Endodermal cell (in vitro differentiated cells): ENCODE measurements around the gene COG7. TPM values are rescaled to one million over a fixed set of nuclear protein-coding genes. Genes with fewer than 3 reads are reported as not detected.

Experiments
- DNase-seq: peaks from one replicate; pipeline ENCODE4 v3.0.0-alpha.2; 2017
- H3K27ac ChIP-seq: 2 replicates; pipeline ENCODE4 v1.5.1; 2013; ENCODE audit warnings: mild to moderate bottlenecking, low read depth, low read length, moderate library complexity
- H3K27me3 ChIP-seq: 2 replicates; pipeline ENCODE4 v1.6.1; 2013; ENCODE audit warnings: mild to moderate bottlenecking, low read length, moderate library complexity; ENCODE audit not compliant: insufficient read depth, control insufficient read depth, poor library complexity, severe bottlenecking
- H3K36me3 ChIP-seq: 2 replicates; pipeline ENCODE4 v1.7.0; 2013; ENCODE audit warnings: mild to moderate bottlenecking, low read length, moderate library complexity; ENCODE audit not compliant: control insufficient read depth, insufficient read depth
- H3K4me1 ChIP-seq: one replicate; pipeline ENCODE4 v1.7.0; 2013; ENCODE audit warnings: low read length; ENCODE audit not compliant: control insufficient read depth, insufficient read depth
- H3K4me3 ChIP-seq: 2 replicates; pipeline ENCODE4 v1.5.1; 2013; ENCODE audit warnings: mild to moderate bottlenecking, low read length, moderate library complexity
- H3K9ac ChIP-seq: 2 replicates; pipeline ENCODE4 v1.6.1; 2013; ENCODE audit warnings: mild to moderate bottlenecking, low read length, moderate library complexity; ENCODE audit not compliant: poor library complexity, severe bottlenecking; ENCODE audit errors: extremely low read depth
- H3K9me3 ChIP-seq: 2 replicates; pipeline ENCODE4 v1.6.1; 2013; ENCODE audit warnings: mild to moderate bottlenecking, low read length, moderate library complexity; ENCODE audit not compliant: control insufficient read depth
- H3K27ac Mint-ChIP-seq: 2 replicates; pipeline ENCODE4 v1.8.0; 2020; ENCODE audit warnings: mixed read lengths
- H3K27me3 Mint-ChIP-seq: 2 replicates; pipeline ENCODE4 v1.8.0; 2021; ENCODE audit warnings: mild to moderate bottlenecking, mixed read lengths; ENCODE audit not compliant: insufficient read depth
- H3K36me3 Mint-ChIP-seq: 2 replicates; pipeline ENCODE4 v1.8.0; 2020; ENCODE audit warnings: low read depth, mixed read lengths
- H3K4me1 Mint-ChIP-seq: 2 replicates; pipeline ENCODE4 v1.8.0; 2020; ENCODE audit warnings: mixed read lengths
- H3K4me3 Mint-ChIP-seq: 2 replicates; pipeline ENCODE4 v1.8.0; 2020; ENCODE audit warnings: mild to moderate bottlenecking, moderate library complexity, mixed read lengths
- H3K9me3 Mint-ChIP-seq: 2 replicates; pipeline ENCODE4 v1.8.0; 2020; ENCODE audit warnings: mild to moderate bottlenecking, mixed read lengths
- WGBS, 2 experiments: methylation state at CpG; one replicate each; pipeline versions ENCODE4 v1.1.5 to v1.1.7; 2013; ENCODE audit warnings: missing lambda C conversion rate in 2 of 2, mixed read lengths in 1 of 2; ENCODE audit not compliant: insufficient coverage in 1 of 2, insufficient read length in 1 of 2; 5-methylcytosine and 5-hydroxymethylcytosine counted together
- total RNA-seq, 2 donors: library from RNA; stranded (reverse); fragmentation: NEBNext Ultra II Directional in 1 of 2; extraction: Animal tissue kit (Norgen Biotek cat#: 25700) in 1 of 2; gene quantifications; 2 replicates in 1 of 2; 3 replicates in 1 of 2; pipeline ENCODE4 v1.2.1, GENCODE V29; 2021
- TF ChIP-seq, protein P1 (sequence below): fragments of 200-600 bp; sonication (generic); conservative IDR thresholded peaks from 2 replicates; pipeline ENCODE4 v1.5.0; 2021; ENCODE audit warnings: antibody characterized with exemption, mild to moderate bottlenecking

The COG7 gene
- total RNA-seq, 2 donors from 2014 or later, result 19.9 to 31.3 TPM

DNA sequence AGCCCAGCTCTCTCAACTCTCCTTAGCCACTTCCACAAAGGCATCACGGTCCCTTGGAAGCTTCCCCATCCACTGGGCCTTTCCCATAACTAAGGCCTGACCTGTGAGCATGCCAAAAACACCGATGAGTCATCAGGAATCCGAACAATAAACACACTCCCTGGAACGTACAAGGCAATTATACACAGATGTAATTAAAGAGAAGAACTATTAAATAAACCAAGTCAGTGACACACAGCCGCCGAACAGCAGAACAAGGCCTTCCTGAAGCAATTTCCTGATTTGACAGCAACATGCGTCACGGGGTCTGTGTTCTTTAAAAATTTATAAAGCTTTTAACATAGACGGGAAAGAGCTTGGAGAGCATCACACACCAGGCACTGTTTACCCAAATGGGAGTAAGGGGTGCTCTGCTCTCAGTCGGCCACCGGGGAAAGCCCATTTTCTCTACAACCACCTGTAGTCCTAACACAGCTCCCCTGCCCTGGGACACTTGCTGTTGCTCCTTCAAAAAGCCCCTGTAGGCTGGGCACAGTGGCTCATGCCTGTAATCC is 29.4 kb downstream of the COG7 start:
- Histone ChIP-seq H3K9ac (no peak overlapping the region), H3K27ac (no peak overlapping the region)
- H3K27ac Mint-ChIP-seq, result no peak overlapping the region

DNA sequence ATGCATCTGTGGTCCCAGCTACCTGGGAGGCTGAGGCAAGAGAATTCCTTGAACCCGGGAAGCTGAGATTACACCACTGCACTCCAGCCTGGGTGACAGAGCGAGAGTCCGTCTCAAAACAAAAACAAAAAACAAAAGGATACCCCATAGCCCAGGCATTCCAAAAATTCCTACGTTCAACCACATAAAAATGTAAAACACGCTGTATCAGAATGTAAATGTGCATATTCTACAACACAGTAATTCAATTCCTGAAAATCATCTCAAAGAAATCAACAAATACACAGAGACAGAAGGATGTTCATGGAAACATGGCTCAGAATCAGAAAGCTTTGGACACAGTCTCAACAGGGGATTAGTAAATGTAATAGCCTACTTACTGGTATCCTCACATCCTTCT is 33.0 kb downstream of the COG7 start:
- WGBS, 2 experiments, result 70 to 94% methylated on average over 2 to 5 of the region's 5 CpGs
- H3K4me3 ChIP-seq, result no peak overlapping the region
- no peak overlapping the region for H3K27ac Mint-ChIP-seq
- no peaks in the 10 kb centered on the region for H3K9me3 ChIP-seq
- H3K27ac ChIP-seq, result no peak overlapping the region
- TF ChIP-seq, protein P1, sequence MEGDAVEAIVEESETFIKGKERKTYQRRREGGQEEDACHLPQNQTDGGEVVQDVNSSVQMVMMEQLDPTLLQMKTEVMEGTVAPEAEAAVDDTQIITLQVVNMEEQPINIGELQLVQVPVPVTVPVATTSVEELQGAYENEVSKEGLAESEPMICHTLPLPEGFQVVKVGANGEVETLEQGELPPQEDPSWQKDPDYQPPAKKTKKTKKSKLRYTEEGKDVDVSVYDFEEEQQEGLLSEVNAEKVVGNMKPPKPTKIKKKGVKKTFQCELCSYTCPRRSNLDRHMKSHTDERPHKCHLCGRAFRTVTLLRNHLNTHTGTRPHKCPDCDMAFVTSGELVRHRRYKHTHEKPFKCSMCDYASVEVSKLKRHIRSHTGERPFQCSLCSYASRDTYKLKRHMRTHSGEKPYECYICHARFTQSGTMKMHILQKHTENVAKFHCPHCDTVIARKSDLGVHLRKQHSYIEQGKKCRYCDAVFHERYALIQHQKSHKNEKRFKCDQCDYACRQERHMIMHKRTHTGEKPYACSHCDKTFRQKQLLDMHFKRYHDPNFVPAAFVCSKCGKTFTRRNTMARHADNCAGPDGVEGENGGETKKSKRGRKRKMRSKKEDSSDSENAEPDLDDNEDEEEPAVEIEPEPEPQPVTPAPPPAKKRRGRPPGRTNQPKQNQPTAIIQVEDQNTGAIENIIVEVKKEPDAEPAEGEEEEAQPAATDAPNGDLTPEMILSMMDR, result no peak
- no peak overlapping the region for H3K9ac ChIP-seq
- H3K36me3 Mint-ChIP-seq, result peaks cover 34% of the 10 kb centered on the region
- peaks cover 30% of the 10 kb centered on the region for H3K36me3 ChIP-seq
- H3K27me3 ChIP-seq, result no peaks in the 10 kb centered on the region
- DNase-seq, result no peak
- no peaks in the 10 kb centered on the region for H3K4me1 ChIP-seq
- no peaks in the 10 kb centered on the region for H3K4me1 Mint-ChIP-seq
- H3K4me3 Mint-ChIP-seq, result no peak overlapping the region
- H3K27me3 Mint-ChIP-seq, result no peaks in the 10 kb centered on the region
- no peaks in the 10 kb centered on the region for H3K9me3 Mint-ChIP-seq

More for the DNA sequence above, 29.4 kb downstream of the COG7 start:
- no peaks in the 10 kb centered on the region for H3K27me3 ChIP-seq
- Mint-ChIP-seq H3K9me3 (no peaks in the 10 kb centered on the region), H3K27me3 (no peaks in the 10 kb centered on the region), H3K4me3 (no peak overlapping the region), H3K4me1 (no peaks in the 10 kb centered on the region), H3K36me3 (peaks cover 29% of the 10 kb centered on the region)
- WGBS, 2 experiments, result 92 to 96% methylated on average over 7 to 11 of the region's 11 CpGs
- H3K4me1 ChIP-seq, result no peaks in the 10 kb centered on the region
- H3K36me3 ChIP-seq, result peaks cover 24% of the 10 kb centered on the region
- peak; percentile 48 for DNase-seq
- TF ChIP-seq, protein P1, result peak; percentile 29
- no peaks in the 10 kb centered on the region for H3K9me3 ChIP-seq
- no peak overlapping the region for H3K4me3 ChIP-seq

DNA sequence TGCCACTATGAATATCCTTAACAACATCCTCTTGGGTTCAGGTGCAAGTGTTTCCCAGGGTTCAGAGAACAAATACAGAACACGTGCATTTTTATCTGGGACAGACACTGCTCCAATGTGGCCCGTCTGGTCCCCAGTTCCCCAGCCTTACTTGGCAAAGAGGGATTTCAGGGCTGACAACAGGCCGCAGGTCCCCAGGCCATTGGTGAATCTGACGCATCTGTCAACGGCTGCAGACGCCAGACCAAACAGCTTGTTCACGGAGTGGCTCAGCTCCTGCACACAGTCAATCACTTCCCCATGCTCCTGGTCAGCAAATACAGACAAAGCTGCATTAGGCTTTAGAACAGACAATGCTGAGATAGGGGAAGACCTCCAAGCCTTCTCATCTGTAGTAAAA is 36.2 kb downstream of the COG7 start:
- Histone ChIP-seq H3K9ac (no peak overlapping the region), H3K27ac (no peak overlapping the region), H3K9me3 (no peaks in the 10 kb centered on the region), H3K4me1 (no peaks in the 10 kb centered on the region), H3K27me3 (no peaks in the 10 kb centered on the region), H3K36me3 (peaks cover 36% of the 10 kb centered on the region), H3K4me3 (no peak overlapping the region)
- Mint-ChIP-seq H3K4me3 (no peak overlapping the region), H3K27me3 (no peaks in the 10 kb centered on the region), H3K9me3 (no peaks in the 10 kb centered on the region), H3K27ac (no peak overlapping the region), H3K4me1 (no peaks in the 10 kb centered on the region), H3K36me3 (peaks cover 44% of the 10 kb centered on the region)
- 88 to 93% methylated on average over 6 to 7 of the region's 7 CpGs for WGBS, 2 experiments
- TF ChIP-seq, protein P1, result no peak
- no peak for DNase-seq
